ENCODE measurements around the gene CSF3. TPM values are rescaled to one million over a fixed set of nuclear protein-coding genes. Genes with fewer than 3 reads are reported as not detected.

The CSF3 gene
- total and polyA plus RNA-seq, 2 of the 13 experiments (the other 11 are each of a cell fraction or from before 2014, with no cell fraction given), result 0.09 TPM; not detected in 1

DNA sequence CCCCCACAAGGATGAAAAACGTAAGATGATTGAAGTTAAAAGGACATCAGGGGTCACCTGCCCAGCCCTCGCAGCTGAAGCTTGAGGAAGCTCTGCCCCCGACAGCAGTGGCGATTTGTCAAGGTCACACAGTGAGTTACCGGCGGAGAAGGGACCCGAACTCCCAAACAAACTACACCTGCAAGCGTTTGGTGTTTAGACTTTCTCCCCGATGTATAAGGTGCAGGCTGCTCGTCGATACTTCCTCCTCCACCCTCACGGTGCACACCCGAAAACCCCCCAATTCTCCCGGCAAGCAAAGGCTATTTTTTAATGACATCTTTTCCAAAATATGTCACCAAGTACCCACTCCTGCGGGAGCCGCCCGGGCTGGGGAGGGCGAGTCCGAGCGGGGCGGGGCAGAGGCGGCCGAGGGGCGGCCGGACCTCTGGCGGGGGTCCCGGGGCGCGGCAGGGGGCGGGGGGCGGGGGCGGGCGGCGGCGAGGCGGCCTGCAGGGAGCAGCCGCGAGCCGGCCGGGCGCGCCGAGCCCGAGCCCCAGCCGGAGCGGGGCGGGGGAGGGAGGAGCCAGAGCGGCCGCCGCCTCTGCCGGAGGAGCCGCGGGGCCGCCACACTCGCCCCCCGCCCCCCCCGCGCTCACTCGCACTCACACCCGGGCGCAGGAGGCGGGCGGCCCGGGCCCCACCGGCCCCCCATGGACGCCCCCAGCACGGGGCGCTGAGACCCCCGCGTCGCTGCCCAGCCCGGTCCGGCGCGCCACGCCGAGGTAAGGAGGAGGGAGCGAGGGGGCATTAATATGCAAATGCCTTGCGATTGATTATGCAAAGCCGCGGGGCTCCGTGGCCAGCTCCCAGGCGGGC lies 47.3 kb downstream of the CSF3 start, which contains the start of gene THRA (continued):
- TF ChIP-seq, protein P1, sequence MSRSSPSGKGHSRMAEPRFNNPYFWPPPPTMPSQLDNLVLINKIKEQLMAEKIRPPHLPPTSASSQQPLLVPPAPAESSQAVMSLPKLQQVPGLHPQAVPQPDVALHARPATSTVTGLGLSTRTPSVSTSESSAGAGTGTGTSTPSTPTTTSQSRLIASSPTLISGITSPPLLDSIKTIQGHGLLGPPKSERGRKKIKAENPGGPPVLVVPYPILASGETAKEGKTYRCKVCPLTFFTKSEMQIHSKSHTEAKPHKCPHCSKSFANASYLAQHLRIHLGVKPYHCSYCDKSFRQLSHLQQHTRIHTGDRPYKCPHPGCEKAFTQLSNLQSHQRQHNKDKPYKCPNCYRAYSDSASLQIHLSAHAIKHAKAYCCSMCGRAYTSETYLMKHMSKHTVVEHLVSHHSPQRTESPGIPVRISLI (CRISPR knock-in tag; IDR thresholded peaks at IDR 0.05; ENCODE audit: borderline replicate concordance), result no peak
- TF ChIP-seq ZNF766 (CRISPR knock-in tag; IDR thresholded peaks at IDR 0.05; ENCODE audit: borderline replicate concordance) (no peak), MYNN (CRISPR knock-in tag; IDR thresholded peaks at IDR 0.05; ENCODE audit: low read depth) (no peak), ZNF7 (CRISPR knock-in tag; IDR thresholded peaks at IDR 0.05) (no peak), ZNF12 (CRISPR knock-in tag; IDR thresholded peaks at IDR 0.05) (no peak), ZNF549 (CRISPR knock-in tag; IDR thresholded peaks at IDR 0.05) (no peak), NCOA5 (CRISPR knock-in tag; IDR thresholded peaks at IDR 0.05) (no peak), HDAC6 (IDR thresholded peaks at IDR 0.05; ENCODE audit: low read depth, low read length) (no peak), HOXA3 (CRISPR knock-in tag; IDR thresholded peaks at IDR 0.05) (peak; percentile 37), CBX1 (IDR thresholded peaks at IDR 0.05; ENCODE audit: low read depth) (no peak), CBX2 (IDR thresholded peaks at IDR 0.05; ENCODE audit: low read depth, low read length) (no peak), CBX2 (CRISPR knock-in tag; IDR thresholded peaks at IDR 0.05; ENCODE audit: low read depth) (no peak), PAX8 (CRISPR knock-in tag; IDR thresholded peaks at IDR 0.05; ENCODE audit: borderline replicate concordance) (no peak), ZBTB20 (CRISPR knock-in tag; IDR thresholded peaks at IDR 0.05; ENCODE audit: borderline replicate concordance, low read depth) (no peak), ZNF329 (CRISPR knock-in tag; IDR thresholded peaks at IDR 0.05; ENCODE audit: low read depth) (no peak)
- TF ChIP-seq, protein P2, sequence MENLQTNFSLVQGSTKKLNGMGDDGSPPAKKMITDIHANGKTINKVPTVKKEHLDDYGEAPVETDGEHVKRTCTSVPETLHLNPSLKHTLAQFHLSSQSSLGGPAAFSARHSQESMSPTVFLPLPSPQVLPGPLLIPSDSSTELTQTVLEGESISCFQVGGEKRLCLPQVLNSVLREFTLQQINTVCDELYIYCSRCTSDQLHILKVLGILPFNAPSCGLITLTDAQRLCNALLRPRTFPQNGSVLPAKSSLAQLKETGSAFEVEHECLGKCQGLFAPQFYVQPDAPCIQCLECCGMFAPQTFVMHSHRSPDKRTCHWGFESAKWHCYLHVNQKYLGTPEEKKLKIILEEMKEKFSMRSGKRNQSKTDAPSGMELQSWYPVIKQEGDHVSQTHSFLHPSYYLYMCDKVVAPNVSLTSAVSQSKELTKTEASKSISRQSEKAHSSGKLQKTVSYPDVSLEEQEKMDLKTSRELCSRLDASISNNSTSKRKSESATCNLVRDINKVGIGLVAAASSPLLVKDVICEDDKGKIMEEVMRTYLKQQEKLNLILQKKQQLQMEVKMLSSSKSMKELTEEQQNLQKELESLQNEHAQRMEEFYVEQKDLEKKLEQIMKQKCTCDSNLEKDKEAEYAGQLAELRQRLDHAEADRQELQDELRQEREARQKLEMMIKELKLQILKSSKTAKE (CRISPR knock-in tag; IDR thresholded peaks at IDR 0.05; ENCODE audit: borderline replicate concordance), result no peak
- TF ChIP-seq, protein P3, sequence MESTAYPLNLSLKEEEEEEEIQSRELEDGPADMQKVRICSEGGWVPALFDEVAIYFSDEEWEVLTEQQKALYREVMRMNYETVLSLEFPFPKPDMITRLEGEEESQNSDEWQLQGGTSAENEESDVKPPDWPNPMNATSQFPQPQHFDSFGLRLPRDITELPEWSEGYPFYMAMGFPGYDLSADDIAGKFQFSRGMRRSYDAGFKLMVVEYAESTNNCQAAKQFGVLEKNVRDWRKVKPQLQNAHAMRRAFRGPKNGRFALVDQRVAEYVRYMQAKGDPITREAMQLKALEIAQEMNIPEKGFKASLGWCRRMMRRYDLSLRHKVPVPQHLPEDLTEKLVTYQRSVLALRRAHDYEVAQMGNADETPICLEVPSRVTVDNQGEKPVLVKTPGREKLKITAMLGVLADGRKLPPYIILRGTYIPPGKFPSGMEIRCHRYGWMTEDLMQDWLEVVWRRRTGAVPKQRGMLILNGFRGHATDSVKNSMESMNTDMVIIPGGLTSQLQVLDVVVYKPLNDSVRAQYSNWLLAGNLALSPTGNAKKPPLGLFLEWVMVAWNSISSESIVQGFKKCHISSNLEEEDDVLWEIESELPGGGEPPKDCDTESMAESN (CRISPR knock-in tag; conservative IDR thresholded peaks at IDR 0.05), result 0 out of 2 replicates have a peak, but pooled peaks have one; percentile 10
- TF ChIP-seq, protein P4, sequence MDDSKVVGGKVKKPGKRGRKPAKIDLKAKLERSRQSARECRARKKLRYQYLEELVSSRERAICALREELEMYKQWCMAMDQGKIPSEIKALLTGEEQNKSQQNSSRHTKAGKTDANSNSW (CRISPR knock-in tag; IDR thresholded peaks at IDR 0.05; ENCODE audit: borderline replicate concordance), result no peak
- TF ChIP-seq, protein P5, sequence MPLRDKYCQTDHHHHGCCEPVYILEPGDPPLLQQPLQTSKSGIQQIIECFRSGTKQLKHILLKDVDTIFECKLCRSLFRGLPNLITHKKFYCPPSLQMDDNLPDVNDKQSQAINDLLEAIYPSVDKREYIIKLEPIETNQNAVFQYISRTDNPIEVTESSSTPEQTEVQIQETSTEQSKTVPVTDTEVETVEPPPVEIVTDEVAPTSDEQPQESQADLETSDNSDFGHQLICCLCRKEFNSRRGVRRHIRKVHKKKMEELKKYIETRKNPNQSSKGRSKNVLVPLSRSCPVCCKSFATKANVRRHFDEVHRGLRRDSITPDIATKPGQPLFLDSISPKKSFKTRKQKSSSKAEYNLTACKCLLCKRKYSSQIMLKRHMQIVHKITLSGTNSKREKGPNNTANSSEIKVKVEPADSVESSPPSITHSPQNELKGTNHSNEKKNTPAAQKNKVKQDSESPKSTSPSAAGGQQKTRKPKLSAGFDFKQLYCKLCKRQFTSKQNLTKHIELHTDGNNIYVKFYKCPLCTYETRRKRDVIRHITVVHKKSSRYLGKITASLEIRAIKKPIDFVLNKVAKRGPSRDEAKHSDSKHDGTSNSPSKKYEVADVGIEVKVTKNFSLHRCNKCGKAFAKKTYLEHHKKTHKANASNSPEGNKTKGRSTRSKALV (CRISPR knock-in tag; IDR thresholded peaks at IDR 0.05), result 0 out of 2 replicates have a peak, but pooled peaks have one; percentile 11

All from HepG2 (cell line).